HG03139 (cell line): Measurements from ENCODE around the gene TSHZ3.

Experiments used
- ATAC-seq: cut with Tn5 transposase; IDR thresholded peaks from one replicate; pipeline ENCODE4 v1.9.1; 2021; ENCODE audit not compliant: unreplicated experiment

Gene TSHZ3

DNA sequence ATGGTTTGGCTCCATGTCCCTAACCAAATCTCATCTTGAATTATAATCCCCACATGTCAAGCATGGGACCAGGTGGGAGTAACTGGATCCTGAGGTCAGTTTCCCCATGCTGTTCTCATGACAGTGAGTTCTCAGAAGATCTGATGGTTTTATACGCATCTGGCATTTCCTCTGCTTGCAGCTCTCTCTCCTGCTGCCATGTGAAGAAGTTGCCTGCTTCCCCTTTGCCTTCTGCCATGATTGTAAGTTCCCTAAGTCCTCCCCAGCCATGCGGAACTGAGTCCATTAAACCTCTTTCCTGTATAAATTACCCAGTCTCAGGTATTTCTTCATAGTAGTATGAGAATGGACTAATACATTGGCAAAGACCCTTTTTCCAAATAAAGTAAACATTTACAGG, 96.8 kb downstream of the TSHZ3 start:
- ATAC-seq, result no peak

- no peak for ATAC-seq
Measured at GRCh38 chr19:31249217-31249616, 100.0 kb downstream of the TSHZ3 start.

GRCh38 chr19:31235806-31236205, 113.4 kb downstream of the TSHZ3 start:
- ATAC-seq, result no peak

- ATAC-seq, result no peak
Measured at GRCh38 chr19:31233295-31233800, 115.9 kb downstream of the TSHZ3 start.

DNA sequence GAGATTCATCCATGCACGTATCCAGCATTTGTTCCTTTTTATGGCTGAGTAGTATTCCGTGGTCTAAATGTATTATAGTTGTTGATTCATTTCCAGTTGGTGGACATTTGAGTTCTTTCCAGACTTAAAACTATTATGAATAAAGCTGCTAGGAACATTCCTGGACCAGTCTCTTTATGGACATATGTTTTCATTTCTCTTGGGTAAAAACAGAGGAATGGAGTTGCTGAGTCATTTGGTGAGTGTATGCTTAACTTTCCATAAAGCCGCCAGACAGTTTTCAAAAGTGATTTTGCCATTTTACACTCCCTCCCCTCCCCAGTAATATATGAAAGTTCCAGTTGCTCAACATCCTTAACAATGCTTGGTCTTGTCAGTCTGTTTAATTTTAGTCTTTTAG, 116.4 kb downstream of the TSHZ3 start:
- no peak for ATAC-seq

DNA sequence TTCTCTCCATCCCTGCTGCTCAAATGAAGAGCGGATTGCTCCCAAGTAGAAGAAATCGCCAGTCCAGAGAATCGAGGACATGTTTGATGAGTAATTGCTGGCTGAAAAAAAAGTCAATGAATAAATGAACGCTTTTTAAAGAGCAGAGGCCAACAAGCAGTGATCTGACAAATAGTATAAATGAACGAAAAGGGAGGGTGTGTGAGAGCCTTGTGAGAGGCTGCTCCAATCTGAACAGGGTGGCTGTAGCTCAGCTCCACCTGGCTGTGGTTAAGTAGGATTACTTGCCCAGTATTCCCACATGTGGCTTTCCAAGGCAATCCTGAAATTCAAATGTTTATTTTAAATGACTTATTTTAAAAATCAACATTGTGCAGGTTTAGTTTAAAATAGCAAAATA, 117.1 kb downstream of the TSHZ3 start:
- ATAC-seq, result no peak

DNA sequence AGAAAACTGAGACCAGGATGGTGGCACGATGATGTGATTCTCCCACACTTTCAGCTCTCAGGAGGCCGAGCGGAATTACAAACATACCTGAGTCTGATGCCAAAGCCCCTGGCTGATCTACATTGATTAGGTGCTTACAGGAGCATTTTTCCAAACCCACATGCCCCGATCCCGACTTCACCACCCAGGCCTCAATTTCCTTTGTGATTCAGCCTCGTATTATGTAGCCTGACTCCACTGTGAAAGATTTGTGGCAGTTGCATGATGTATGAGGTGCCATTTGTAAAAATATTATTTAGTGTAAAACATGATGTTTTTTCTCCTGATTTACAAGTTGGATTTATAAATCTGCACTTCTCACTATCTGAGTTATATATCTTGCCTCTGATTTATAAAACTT, 118.0 kb downstream of the TSHZ3 start:
- ATAC-seq, result no peak

DNA sequence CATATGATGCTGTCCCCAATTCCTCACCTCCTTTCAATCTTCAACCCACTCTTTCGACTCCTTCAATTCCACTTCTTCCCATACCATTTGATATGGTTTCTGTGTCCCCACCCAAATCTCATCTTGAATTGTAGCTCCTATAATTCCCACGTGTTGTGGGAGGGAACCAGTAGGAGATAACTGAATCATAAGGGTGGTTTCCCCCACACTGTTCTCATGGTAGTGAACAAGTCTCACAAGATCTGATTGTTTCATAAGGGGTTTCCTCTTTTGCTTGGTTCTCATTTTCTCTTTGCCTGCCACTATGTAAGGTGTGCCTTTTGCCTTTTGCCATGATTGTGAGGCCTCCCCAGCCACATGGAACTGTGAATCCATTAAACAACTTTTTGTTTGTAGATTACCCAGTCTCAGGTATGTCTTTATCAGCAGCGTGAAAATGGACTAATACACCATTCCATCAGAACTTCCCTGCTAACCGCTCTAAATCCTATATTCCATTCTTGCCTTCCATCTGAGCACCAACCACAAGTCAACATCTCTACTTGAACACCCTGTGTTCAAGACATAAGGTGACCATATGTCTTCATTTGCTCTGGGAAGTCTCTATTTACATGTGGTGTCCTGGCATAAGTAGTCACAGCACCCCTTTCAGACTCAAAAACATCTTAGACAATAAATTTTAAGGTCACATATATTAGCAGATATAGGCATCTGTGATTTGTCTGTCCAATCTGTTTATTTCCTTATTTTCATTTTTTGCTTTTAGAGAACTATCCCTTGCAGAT, 122.9 kb downstream of the TSHZ3 start:
- ATAC-seq, result no peak
